KMS-11 (cell line): Measurements from ENCODE around the gene POU2AF3.
A peak's percentile ranks its signal among the peaks of the same experiment; 100 is the strongest.

Source experiments
- H2AFZ ChIP-seq: fragments of 200-600 bp; sonication (generic); 2 replicates; pipeline ENCODE4 v1.6.1; 2016; ENCODE audit warnings: antibody characterized with exemption, mixed run types, low read depth
- H3K27ac ChIP-seq: fragments of 200-600 bp; sonication (generic); 2 replicates; pipeline ENCODE4 v1.6.1; 2016; ENCODE audit warnings: mild to moderate bottlenecking, mixed run types
- H3K27me3 ChIP-seq: fragments of 200-600 bp; sonication (generic); 2 replicates; pipeline ENCODE4 v1.6.1; 2017; ENCODE audit warnings: mild to moderate bottlenecking, low read depth, mixed run types, moderate library complexity; ENCODE audit not compliant: insufficient read depth
- H3K36me3 ChIP-seq: fragments of 200-600 bp; sonication (generic); 2 replicates; pipeline ENCODE4 v1.6.1; 2017; ENCODE audit warnings: mild to moderate bottlenecking, mixed run types; ENCODE audit not compliant: insufficient read depth
- H3K4me1 ChIP-seq: fragments of 200-600 bp; sonication (generic); 2 replicates; pipeline ENCODE4 v1.6.1; 2016; ENCODE audit warnings: mild to moderate bottlenecking, low read depth, mixed run types; ENCODE audit not compliant: poor library complexity, severe bottlenecking
- H3K4me2 ChIP-seq: fragments of 200-600 bp; sonication (generic); 2 replicates; pipeline ENCODE4 v1.7.0; 2016; ENCODE audit warnings: mild to moderate bottlenecking, mixed run types
- H3K4me3 ChIP-seq: fragments of 200-600 bp; sonication (generic); IDR thresholded peaks from 2 replicates; pipeline ENCODE4 v1.6.1; 2017; ENCODE audit warnings: low read depth, low read length, mixed read lengths; ENCODE audit not compliant: insufficient read depth
- H3K79me2 ChIP-seq: fragments of 200-600 bp; sonication (generic); 2 replicates; pipeline ENCODE4 v1.6.1; 2016; ENCODE audit warnings: low read depth, mixed run types; ENCODE audit not compliant: insufficient read depth
- H3K9ac ChIP-seq: fragments of 200-600 bp; sonication (generic); 2 replicates; pipeline ENCODE4 v1.6.1; 2016; ENCODE audit warnings: mild to moderate bottlenecking, mixed run types
- H4K20me1 ChIP-seq: fragments of 200-600 bp; sonication (generic); 2 replicates; pipeline ENCODE4 v1.6.1; 2016; ENCODE audit warnings: mild to moderate bottlenecking, mixed run types; ENCODE audit not compliant: insufficient read depth
- CTCF ChIP-seq: fragments of 200-600 bp; sonication (generic); conservative IDR thresholded peaks from 2 replicates; pipeline ENCODE4 v1.6.1; 2017; ENCODE audit warnings: low read depth, mild to moderate bottlenecking, antibody characterized with exemption, low read length, moderate library complexity, mixed read lengths

Gene POU2AF3

GRCh38 chr11:111298413-111299100 lies at the start of gene POU2AF3:
Gene POU2AF3, plus strand, starts transcription at chr11:111298546. Its CDS starts 36 bp downstream, at chr11:111298582.
- peak within 1 kb of the TSS; percentile 69 for H2AFZ ChIP-seq
- H3K27me3 ChIP-seq: no peaks in the 10 kb centered on the region
- H3K9ac ChIP-seq: peak within 1 kb of the TSS; percentile 50; the same call in 1 of the 2 replicates

GRCh38 chr11:111250936-111251335 lies 47.4 kb upstream of the POU2AF3 start:
- Histone ChIP-seq H3K4me2 (no peak overlapping the region), H2AFZ (no peak overlapping the region), H4K20me1 (no peaks in the 10 kb centered on the region), H3K27ac (no peak overlapping the region), H3K4me3 (no peak overlapping the region), H3K36me3 (no peaks in the 10 kb centered on the region), H3K4me1 (no peaks in the 10 kb centered on the region), H3K79me2 (no peaks in the 10 kb centered on the region), H3K9ac (no peak overlapping the region), H3K27me3 (no peaks in the 10 kb centered on the region)
- TF ChIP-seq CTCF: no peak

More at GRCh38 chr11:111298413-111299100, at the start of gene POU2AF3:
- Histone ChIP-seq H3K4me3 (no peak within 1 kb of the TSS), H3K36me3 (no peaks in the 10 kb centered on the region), H3K79me2 (no peaks in the 10 kb centered on the region), H3K4me2 (peak within 1 kb of the TSS; percentile 46), H3K27ac (no peak within 1 kb of the TSS), H3K4me1 (no peaks in the 10 kb centered on the region), H4K20me1 (no peaks in the 10 kb centered on the region)
- TF ChIP-seq CTCF: no peak

GRCh38 chr11:111253131-111253530 lies 45.2 kb upstream of the POU2AF3 start:
- no peaks in the 10 kb centered on the region for H3K79me2 ChIP-seq
- H3K9ac ChIP-seq: no peak overlapping the region
- H3K27ac ChIP-seq: no peak overlapping the region
- no peaks in the 10 kb centered on the region for H3K36me3 ChIP-seq
- no peaks in the 10 kb centered on the region for H3K4me1 ChIP-seq
- H3K4me3 ChIP-seq: no peak overlapping the region
- no peaks in the 10 kb centered on the region for H4K20me1 ChIP-seq
- TF ChIP-seq CTCF: no peak
- H3K4me2 ChIP-seq: no peak overlapping the region
- H3K27me3 ChIP-seq: no peaks in the 10 kb centered on the region
- no peak overlapping the region for H2AFZ ChIP-seq

GRCh38 chr11:111253630-111254029 lies 44.7 kb upstream of the POU2AF3 start:
- no peak overlapping the region for H3K9ac ChIP-seq
- no peak overlapping the region for H3K4me3 ChIP-seq
- no peaks in the 10 kb centered on the region for H4K20me1 ChIP-seq
- H3K27me3 ChIP-seq: no peaks in the 10 kb centered on the region
- no peak for TF ChIP-seq CTCF
- no peaks in the 10 kb centered on the region for H3K4me1 ChIP-seq
- H2AFZ ChIP-seq: no peak overlapping the region
- no peaks in the 10 kb centered on the region for H3K79me2 ChIP-seq
- no peaks in the 10 kb centered on the region for H3K36me3 ChIP-seq
- H3K4me2 ChIP-seq: no peak overlapping the region
- no peak overlapping the region for H3K27ac ChIP-seq
